ENCODE data around the gene UBE2M. TPM values are rescaled to one million over a fixed set of nuclear protein-coding genes. Genes with fewer than 3 reads are reported as not detected.

UBE2M gene
- polyA plus RNA-seq, 2 of the 4 experiments (the other 2 are of a cell fraction), result 139 to 190 TPM

DNA sequence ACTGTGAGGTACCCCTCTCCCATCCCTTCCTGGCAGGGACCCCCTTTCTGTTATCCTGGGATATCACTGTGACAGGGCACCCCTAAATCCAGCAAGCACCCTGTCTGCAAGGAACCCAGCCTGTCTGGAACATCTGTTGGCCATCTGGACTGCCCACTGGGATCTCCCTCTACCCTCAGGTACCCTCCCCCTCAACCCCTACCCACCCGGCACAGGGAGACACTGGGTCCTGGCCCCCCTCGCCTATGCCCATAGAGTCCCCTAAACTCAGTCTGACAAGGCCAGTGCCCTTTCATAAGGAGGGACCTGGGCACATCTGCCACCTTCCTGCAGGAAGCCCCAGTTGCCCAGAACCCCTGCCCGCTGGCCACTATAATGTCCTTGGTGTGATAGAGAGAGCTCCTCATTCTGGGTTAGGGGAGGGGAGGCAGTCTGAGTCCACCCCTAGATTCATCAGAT, 43.8 kb downstream of the UBE2M start:
- ChIA-PET CTCF (interaction anchor here (0.6 to 1.4 kb wide), 16 partner anchors 8 to 133 kb away, joined by 3 to 7 read pairs (median 3); partner anchors contain the start of gene MZF1), POLR2A (interaction anchor here (1.0 to 1.2 kb wide), 5 partner anchors 29 to 47 kb away, joined by 3 to 20 read pairs (median 4); partner anchors contain the start of gene TRIM28)
- Histone ChIP-seq H3K9me3 (no peaks in the 10 kb centered on the region), H3K27ac (peak overlapping the region; percentile 71 to 86), H3K4me3 (peak overlapping the region; percentile 44), H3K4me1 (peaks cover 15% of the 10 kb centered on the region), H3K4me2 (peak overlapping the region; percentile 83)
- DNase-seq (ENCODE audit: low read depth in 1 of 2, low spot score in 1 of 2) (no peak), ATAC-seq (no peak), FAIRE-seq (no peak)
- WGBS (ENCODE audit: missing lambda C conversion rate), result 94% methylated on average over 3 of the region's 3 CpGs
- TF ChIP-seq JUN (IDR thresholded peaks at IDR 0.05) (no peak), RAD21 (conservative IDR thresholded peaks at IDR 0.05 in 1 of 2, IDR thresholded peaks at IDR 0.05 in 1 of 2) (no peak), KDM5A (IDR thresholded peaks at IDR 0.05) (no peak), MAFK (IDR thresholded peaks at IDR 0.05; ENCODE audit: partially characterized antibody) (no peak)
- TF ChIP-seq, protein P1, sequence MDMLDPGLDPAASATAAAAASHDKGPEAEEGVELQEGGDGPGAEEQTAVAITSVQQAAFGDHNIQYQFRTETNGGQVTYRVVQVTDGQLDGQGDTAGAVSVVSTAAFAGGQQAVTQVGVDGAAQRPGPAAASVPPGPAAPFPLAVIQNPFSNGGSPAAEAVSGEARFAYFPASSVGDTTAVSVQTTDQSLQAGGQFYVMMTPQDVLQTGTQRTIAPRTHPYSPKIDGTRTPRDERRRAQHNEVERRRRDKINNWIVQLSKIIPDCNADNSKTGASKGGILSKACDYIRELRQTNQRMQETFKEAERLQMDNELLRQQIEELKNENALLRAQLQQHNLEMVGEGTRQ (IDR thresholded peaks at IDR 0.05), result no peak

DNA sequence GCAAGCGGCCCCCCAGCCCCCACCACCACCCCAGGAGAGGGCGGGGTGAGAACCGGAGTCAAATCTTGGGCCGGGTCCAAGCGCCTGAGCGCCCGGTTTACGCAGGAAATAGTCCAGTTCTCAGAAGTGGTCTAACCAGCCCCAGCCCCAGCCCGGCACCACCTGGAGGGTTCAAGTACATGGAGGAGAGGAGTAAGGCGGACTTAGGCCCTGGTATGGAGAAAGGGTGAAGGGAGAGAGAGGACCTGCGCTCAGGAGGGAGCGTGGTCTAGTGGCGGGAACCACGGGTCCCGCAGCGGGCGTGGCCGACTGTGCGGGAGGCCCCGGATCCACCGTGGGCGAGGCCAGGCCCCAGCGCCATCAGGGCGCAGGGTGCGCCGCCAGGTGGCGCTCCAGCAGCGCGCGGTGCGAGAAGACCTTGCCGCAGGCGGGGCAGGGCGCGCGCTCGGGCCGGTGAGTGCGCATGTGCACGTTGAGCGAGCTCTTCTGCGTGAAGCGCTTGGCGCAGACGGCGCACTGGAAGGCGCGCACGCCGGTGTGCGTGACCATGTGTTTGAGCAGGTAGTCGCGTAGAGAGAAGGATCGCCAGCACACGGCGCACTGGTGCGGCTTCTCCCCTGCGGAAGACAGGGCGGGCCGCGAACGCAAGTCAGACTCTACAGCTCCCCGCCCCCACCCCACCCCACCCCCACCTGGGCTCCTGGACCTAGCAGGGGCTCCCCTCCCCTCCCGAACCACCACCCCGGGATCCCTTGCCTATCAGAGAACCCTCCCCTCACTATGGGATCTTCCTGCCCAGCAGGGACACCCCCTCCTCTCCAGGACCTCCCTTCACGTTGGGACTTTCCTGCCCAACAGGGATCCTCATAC, 44.5 kb downstream of the UBE2M start:
- FAIRE-seq, result no peak
- no peaks in the 10 kb centered on the region for H3K9me3 ChIP-seq
- DNase-seq (ENCODE audit: low read depth in 1 of 2, low spot score in 1 of 2), result peak; percentile 67 to 92
- peaks cover 15% of the 10 kb centered on the region for H3K4me1 ChIP-seq
- H3K4me3 ChIP-seq, result peak overlapping the region; percentile 44
- 60% methylated on average over 55 of the region's 66 CpGs for WGBS (ENCODE audit: missing lambda C conversion rate)
- ChIA-PET CTCF (interaction anchor here (0.6 to 1.5 kb wide), 14 partner anchors 8 to 68 kb away, joined by 3 to 7 read pairs (median 3); partner anchors contain the start of gene MZF1), POLR2A (interaction anchor here (0.6 to 1.2 kb wide), 14 partner anchors 9 to 327 kb away, joined by 3 to 20 read pairs (median 4); partner anchors contain the start of genes CHMP2A, TRIM28 and UBE2M)
- peak overlapping the region; percentile 83 for H3K4me2 ChIP-seq
- ATAC-seq, result peak; percentile 57 to 81
- peak overlapping the region; percentile 71 to 86 for H3K27ac ChIP-seq
- TF ChIP-seq HDAC2 (IDR thresholded peaks at IDR 0.05), result no peak
- TF ChIP-seq, protein P2, sequence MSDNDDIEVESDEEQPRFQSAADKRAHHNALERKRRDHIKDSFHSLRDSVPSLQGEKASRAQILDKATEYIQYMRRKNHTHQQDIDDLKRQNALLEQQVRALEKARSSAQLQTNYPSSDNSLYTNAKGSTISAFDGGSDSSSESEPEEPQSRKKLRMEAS (IDR thresholded peaks at IDR 0.05), result peak; percentile 90
- no peak for TF ChIP-seq CBX8 (IDR thresholded peaks at IDR 0.05)
- no peak for TF ChIP-seq TFCP2L1 (CRISPR knock-in tag; IDR thresholded peaks at IDR 0.05)
- TF ChIP-seq RARB (CRISPR knock-in tag; IDR thresholded peaks at IDR 0.05), result no peak
- no peak for TF ChIP-seq RNF2 (IDR thresholded peaks at IDR 0.05; ENCODE audit: borderline replicate concordance, low read depth)
- TF ChIP-seq POLR2A (IDR thresholded peaks at IDR 0.05; ENCODE audit: low read length), result peak; percentile 89
- TF ChIP-seq, protein P3, sequence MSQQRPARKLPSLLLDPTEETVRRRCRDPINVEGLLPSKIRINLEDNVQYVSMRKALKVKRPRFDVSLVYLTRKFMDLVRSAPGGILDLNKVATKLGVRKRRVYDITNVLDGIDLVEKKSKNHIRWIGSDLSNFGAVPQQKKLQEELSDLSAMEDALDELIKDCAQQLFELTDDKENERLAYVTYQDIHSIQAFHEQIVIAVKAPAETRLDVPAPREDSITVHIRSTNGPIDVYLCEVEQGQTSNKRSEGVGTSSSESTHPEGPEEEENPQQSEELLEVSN (IDR thresholded peaks at IDR 0.05; ENCODE audit: borderline replicate concordance, low read depth), result peak; percentile 85
- no peak for TF ChIP-seq FOSB (CRISPR knock-in tag; IDR thresholded peaks at IDR 0.05)
- no peak for TF ChIP-seq TP53 (CRISPR knock-in tag; IDR thresholded peaks at IDR 0.05)
- TF ChIP-seq MYC (IDR thresholded peaks at IDR 0.05; ENCODE audit: borderline replicate concordance, low read length), result peak; percentile 39; the same call in 1 of the 2 replicates
- TF ChIP-seq RAD21 (conservative IDR thresholded peaks at IDR 0.05 in 1 of 2, IDR thresholded peaks at IDR 0.05 in 1 of 2), result peak; percentile 44 to 57; a peak in 4 of 5 replicates
- TF ChIP-seq, protein P4, sequence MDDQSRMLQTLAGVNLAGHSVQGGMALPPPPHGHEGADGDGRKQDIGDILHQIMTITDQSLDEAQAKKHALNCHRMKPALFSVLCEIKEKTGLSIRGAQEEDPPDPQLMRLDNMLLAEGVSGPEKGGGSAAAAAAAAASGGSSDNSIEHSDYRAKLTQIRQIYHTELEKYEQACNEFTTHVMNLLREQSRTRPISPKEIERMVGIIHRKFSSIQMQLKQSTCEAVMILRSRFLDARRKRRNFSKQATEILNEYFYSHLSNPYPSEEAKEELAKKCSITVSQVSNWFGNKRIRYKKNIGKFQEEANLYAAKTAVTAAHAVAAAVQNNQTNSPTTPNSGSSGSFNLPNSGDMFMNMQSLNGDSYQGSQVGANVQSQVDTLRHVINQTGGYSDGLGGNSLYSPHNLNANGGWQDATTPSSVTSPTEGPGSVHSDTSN (IDR thresholded peaks at IDR 0.05), result peak; percentile 68; the same call in 1 of the 2 replicates
- no peak for TF ChIP-seq POLR2AphosphoS2 (conservative IDR thresholded peaks at IDR 0.05; ENCODE audit: low read length)
- TF ChIP-seq SREBF2 (IDR thresholded peaks at IDR 0.05), result no peak
- TF ChIP-seq, protein P5, sequence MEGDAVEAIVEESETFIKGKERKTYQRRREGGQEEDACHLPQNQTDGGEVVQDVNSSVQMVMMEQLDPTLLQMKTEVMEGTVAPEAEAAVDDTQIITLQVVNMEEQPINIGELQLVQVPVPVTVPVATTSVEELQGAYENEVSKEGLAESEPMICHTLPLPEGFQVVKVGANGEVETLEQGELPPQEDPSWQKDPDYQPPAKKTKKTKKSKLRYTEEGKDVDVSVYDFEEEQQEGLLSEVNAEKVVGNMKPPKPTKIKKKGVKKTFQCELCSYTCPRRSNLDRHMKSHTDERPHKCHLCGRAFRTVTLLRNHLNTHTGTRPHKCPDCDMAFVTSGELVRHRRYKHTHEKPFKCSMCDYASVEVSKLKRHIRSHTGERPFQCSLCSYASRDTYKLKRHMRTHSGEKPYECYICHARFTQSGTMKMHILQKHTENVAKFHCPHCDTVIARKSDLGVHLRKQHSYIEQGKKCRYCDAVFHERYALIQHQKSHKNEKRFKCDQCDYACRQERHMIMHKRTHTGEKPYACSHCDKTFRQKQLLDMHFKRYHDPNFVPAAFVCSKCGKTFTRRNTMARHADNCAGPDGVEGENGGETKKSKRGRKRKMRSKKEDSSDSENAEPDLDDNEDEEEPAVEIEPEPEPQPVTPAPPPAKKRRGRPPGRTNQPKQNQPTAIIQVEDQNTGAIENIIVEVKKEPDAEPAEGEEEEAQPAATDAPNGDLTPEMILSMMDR (IDR thresholded peaks at IDR 0.05), result peak; percentile 81
- TF ChIP-seq FOSL2 (IDR thresholded peaks at IDR 0.05), result no peak
- TF ChIP-seq FOSL2 (CRISPR knock-in tag; IDR thresholded peaks at IDR 0.05), result no peak
- no peak for TF ChIP-seq ZSCAN20 (CRISPR knock-in tag; IDR thresholded peaks at IDR 0.05)
- peak in 1 of 2 experiments; percentile 58; a peak in 1 of 5 replicates for TF ChIP-seq JUN (IDR thresholded peaks at IDR 0.05)
- TF ChIP-seq CBX2 (IDR thresholded peaks at IDR 0.05; ENCODE audit: borderline replicate concordance, low read depth), result no peak
- no peak for TF ChIP-seq ZFP36 (IDR thresholded peaks at IDR 0.05; ENCODE audit: borderline replicate concordance, partially characterized antibody)
- TF ChIP-seq BHLHE40 (IDR thresholded peaks at IDR 0.05; ENCODE audit: low read depth, low read length), result no peak
- TF ChIP-seq, protein P6, sequence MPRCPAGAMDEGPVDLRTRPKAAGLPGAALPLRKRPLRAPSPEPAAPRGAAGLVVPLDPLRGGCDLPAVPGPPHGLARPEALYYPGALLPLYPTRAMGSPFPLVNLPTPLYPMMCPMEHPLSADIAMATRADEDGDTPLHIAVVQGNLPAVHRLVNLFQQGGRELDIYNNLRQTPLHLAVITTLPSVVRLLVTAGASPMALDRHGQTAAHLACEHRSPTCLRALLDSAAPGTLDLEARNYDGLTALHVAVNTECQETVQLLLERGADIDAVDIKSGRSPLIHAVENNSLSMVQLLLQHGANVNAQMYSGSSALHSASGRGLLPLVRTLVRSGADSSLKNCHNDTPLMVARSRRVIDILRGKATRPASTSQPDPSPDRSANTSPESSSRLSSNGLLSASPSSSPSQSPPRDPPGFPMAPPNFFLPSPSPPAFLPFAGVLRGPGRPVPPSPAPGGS (IDR thresholded peaks at IDR 0.05), result 0 out of 3 replicates have a peak, but pooled peaks have one; percentile 34
- TF ChIP-seq, protein P7, sequence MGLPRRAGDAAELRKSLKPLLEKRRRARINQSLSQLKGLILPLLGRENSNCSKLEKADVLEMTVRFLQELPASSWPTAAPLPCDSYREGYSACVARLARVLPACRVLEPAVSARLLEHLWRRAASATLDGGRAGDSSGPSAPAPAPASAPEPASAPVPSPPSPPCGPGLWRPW (IDR thresholded peaks at IDR 0.05), result no peak
- no peak for TF ChIP-seq JUNB (IDR thresholded peaks at IDR 0.05)
- TF ChIP-seq HOXA7 (CRISPR knock-in tag; IDR thresholded peaks at IDR 0.05), result no peak
- TF ChIP-seq CHD2 (IDR thresholded peaks at IDR 0.05; ENCODE audit: low read length, partially characterized antibody), result peak; percentile 16
